Upper lobe of left lung (tissue), 4 donors: ENCODE results near the gene PMVK.
"Not testable (repeated sequence)": the region's sequence is repeated elsewhere in the genome, so short reads cannot be mapped to it uniquely, and the experiment has no call there.

Experiments used
- CTCF ChIP-seq, 6 experiments: fragments of 450-650 bp in 4 of 6; fragments of 200-600 bp in 2 of 6; sonication (generic) in 2 of 6; IDR thresholded peaks; one replicate each; pipeline ENCODE4 v1.5.1; 2016 to 2019; ENCODE audit warnings: antibody characterized with exemption in 6 of 6
- POLR2A ChIP-seq, 4 donors: fragments of 450-650 bp; IDR thresholded peaks; one replicate each; pipeline ENCODE4 v1.5.1; 2016 to 2017; ENCODE audit warnings: antibody characterized with exemption in 4 of 4, mild to moderate bottlenecking in 2 of 4
- POLR2AphosphoS5 ChIP-seq, 2 donors: sonication (generic); formaldehyde crosslinking; IDR thresholded peaks; one replicate each; pipeline ENCODE4 v1.5.1; 2017; ENCODE audit warnings: antibody characterized with exemption in 2 of 2

DNA sequence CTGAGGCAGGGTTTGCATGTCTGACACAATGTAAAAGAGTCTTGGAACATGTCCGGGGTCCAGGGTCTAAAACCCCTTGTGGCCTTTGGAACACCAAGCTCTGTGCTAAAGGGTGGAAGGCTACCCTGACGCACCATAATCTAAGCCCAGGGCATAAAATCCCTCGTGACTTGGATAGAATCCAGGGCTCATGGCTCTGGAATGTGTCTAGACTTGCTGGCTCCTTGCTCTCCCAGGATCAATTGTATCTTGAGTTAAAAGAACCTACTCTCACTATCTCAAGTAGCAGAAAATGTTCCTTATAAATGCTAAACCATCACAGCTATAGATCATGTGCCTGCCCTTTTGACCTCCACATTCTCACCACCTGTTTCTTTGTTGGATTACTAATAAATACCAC, 28.4 kb downstream of the PMVK start:
- not testable (repeated sequence) for TF ChIP-seq POLR2AphosphoS5, POLR2A, CTCF (IDR thresholded peaks at IDR 0.05)
